ENCODE measurements around the gene TBC1D20. TPM values are rescaled to one million over a fixed set of nuclear protein-coding genes. Genes with fewer than 3 reads are reported as not detected.

The TBC1D20 gene
- total RNA-seq, 1 experiment from 2014 or later = 42.1 TPM

DNA sequence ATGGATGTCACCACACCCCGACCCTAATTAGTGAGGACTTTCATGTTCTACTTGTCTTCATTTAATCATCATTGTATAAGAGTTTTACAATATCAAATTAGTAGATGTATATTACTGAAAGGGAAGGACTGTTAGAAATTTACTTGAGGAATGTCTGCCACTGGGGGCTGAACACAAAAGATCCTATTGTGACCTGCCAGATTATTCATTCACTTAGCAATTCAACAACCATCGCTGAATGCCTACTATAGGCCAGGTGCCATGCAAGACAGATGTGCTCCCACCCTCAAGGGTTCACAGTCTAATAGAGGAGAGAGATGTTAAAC lies 62.2 kb downstream of the TBC1D20 start:
- intact Hi-C loops (cut with micrococcal nuclease; ENCODE audit: unreplicated experiment) = no loop called here
- Histone ChIP-seq H3K36me3 (ENCODE audit: control insufficient read depth, insufficient read depth, low read length) (no peaks in the 10 kb centered on the region), H3K9me3 (ENCODE audit: control insufficient read depth, insufficient read depth, low read depth, low read length) (peaks cover 6% of the 10 kb centered on the region; the same call in 1 of the 2 replicates), H3K4me1 (ENCODE audit: control insufficient read depth, insufficient read depth, low read length) (peaks cover 6% of the 10 kb centered on the region), H3K27ac (ENCODE audit: low read length) (peak overlapping the region; percentile 75; the same call in 1 of the 2 replicates), H3K4me3 (ENCODE audit: low read depth in 2 of 2, low read length in 2 of 2) (no peak overlapping the region), H3K27me3 (ENCODE audit: control insufficient read depth, insufficient read depth, low read length) (no peaks in the 10 kb centered on the region)
- POLR2A ChIA-PET = no interaction called here
- in situ Hi-C loops (cut with HindIII; ENCODE audit: low pct_unique_long_range_greater_than_20kb, low sequenced_read_pairs) = no loop called here
- CTCF ChIA-PET = no interaction called here
- TF ChIP-seq, protein P1, sequence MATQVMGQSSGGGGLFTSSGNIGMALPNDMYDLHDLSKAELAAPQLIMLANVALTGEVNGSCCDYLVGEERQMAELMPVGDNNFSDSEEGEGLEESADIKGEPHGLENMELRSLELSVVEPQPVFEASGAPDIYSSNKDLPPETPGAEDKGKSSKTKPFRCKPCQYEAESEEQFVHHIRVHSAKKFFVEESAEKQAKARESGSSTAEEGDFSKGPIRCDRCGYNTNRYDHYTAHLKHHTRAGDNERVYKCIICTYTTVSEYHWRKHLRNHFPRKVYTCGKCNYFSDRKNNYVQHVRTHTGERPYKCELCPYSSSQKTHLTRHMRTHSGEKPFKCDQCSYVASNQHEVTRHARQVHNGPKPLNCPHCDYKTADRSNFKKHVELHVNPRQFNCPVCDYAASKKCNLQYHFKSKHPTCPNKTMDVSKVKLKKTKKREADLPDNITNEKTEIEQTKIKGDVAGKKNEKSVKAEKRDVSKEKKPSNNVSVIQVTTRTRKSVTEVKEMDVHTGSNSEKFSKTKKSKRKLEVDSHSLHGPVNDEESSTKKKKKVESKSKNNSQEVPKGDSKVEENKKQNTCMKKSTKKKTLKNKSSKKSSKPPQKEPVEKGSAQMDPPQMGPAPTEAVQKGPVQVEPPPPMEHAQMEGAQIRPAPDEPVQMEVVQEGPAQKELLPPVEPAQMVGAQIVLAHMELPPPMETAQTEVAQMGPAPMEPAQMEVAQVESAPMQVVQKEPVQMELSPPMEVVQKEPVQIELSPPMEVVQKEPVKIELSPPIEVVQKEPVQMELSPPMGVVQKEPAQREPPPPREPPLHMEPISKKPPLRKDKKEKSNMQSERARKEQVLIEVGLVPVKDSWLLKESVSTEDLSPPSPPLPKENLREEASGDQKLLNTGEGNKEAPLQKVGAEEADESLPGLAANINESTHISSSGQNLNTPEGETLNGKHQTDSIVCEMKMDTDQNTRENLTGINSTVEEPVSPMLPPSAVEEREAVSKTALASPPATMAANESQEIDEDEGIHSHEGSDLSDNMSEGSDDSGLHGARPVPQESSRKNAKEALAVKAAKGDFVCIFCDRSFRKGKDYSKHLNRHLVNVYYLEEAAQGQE (IDR thresholded peaks at IDR 0.05; ENCODE audit: insufficient read depth in 1 of 2, low read depth in 2 of 2, low read length in 1 of 2) = no peak
- TF ChIP-seq, protein P2, sequence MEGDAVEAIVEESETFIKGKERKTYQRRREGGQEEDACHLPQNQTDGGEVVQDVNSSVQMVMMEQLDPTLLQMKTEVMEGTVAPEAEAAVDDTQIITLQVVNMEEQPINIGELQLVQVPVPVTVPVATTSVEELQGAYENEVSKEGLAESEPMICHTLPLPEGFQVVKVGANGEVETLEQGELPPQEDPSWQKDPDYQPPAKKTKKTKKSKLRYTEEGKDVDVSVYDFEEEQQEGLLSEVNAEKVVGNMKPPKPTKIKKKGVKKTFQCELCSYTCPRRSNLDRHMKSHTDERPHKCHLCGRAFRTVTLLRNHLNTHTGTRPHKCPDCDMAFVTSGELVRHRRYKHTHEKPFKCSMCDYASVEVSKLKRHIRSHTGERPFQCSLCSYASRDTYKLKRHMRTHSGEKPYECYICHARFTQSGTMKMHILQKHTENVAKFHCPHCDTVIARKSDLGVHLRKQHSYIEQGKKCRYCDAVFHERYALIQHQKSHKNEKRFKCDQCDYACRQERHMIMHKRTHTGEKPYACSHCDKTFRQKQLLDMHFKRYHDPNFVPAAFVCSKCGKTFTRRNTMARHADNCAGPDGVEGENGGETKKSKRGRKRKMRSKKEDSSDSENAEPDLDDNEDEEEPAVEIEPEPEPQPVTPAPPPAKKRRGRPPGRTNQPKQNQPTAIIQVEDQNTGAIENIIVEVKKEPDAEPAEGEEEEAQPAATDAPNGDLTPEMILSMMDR (IDR thresholded peaks at IDR 0.05) = no peak
- TF ChIP-seq POLR2AphosphoS5 (IDR thresholded peaks at IDR 0.05; ENCODE audit: low read depth, low read length) (no peak), SIN3A (IDR thresholded peaks at IDR 0.05; ENCODE audit: borderline replicate concordance, insufficient read depth, low read depth, low read length) (no peak)
- DNase-seq (ENCODE audit: low read depth, low spot score) (no peak), ATAC-seq (peak; percentile 12; the same call in 1 of the 2 replicates)
- BruUV-seq (replicated peaks) = no TSS peak

DNA sequence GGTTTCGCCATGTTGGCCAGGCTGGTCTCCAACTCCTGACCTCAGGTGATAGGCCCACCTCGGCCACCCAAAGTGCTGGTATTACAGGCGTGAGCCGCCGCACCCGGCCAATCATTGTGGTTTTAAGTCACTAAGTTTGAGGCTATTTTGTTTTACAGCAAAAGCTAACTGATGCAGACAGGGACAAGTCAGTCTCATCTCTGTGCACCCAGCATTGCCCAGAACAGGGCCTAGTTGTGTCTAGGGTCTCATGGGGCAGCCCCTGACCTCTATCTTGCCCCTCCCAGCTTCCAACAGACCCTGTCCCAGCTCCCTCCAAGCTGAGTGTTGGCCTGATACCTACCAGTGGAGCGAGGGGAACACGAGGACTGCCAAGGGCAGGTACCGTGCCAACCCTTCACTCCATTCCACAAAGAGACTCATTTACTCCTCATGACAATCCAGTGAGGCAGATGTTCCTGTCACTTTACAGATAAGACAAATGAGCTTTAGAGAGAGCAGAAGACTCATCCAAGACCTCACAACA lies 63.1 kb downstream of the TBC1D20 start:
- ChIA-PET CTCF (no interaction called here), POLR2A (interaction anchor here (0.5 kb wide), 1 partner anchor 16 kb away, joined by 3 read pairs; no protein-coding TSS in a partner anchor)
- Histone ChIP-seq H3K4me1 (ENCODE audit: control insufficient read depth, insufficient read depth, low read length) (peaks cover 6% of the 10 kb centered on the region), H3K27ac (ENCODE audit: low read length) (0 out of 2 replicates have a peak overlapping the region, but pooled peaks have one; percentile 31), H3K9me3 (ENCODE audit: control insufficient read depth, insufficient read depth, low read depth, low read length) (peaks cover 6% of the 10 kb centered on the region; the same call in 1 of the 2 replicates), H3K27me3 (ENCODE audit: control insufficient read depth, insufficient read depth, low read length) (no peaks in the 10 kb centered on the region), H3K4me3 (ENCODE audit: low read depth in 2 of 2, low read length in 2 of 2) (no peak overlapping the region), H3K36me3 (ENCODE audit: control insufficient read depth, insufficient read depth, low read length) (no peaks in the 10 kb centered on the region)
- intact Hi-C loops (cut with micrococcal nuclease; ENCODE audit: unreplicated experiment) = no loop called here
- BruUV-seq (replicated peaks) = TSS peak; percentile 50
- DNase-seq (ENCODE audit: low read depth, low spot score) (no peak), ATAC-seq (no peak)
- in situ Hi-C loops (cut with HindIII; ENCODE audit: low pct_unique_long_range_greater_than_20kb, low sequenced_read_pairs) = no loop called here
- TF ChIP-seq, protein P1 (IDR thresholded peaks at IDR 0.05; ENCODE audit: insufficient read depth in 1 of 2, low read depth in 2 of 2, low read length in 1 of 2) = no peak
- TF ChIP-seq POLR2AphosphoS5 (IDR thresholded peaks at IDR 0.05; ENCODE audit: low read depth, low read length) (no peak; the same call in 1 of the 2 replicates), SIN3A (IDR thresholded peaks at IDR 0.05; ENCODE audit: borderline replicate concordance, insufficient read depth, low read depth, low read length) (no peak), TCF7L2 (IDR thresholded peaks at IDR 0.05; ENCODE audit: low read depth, low read length) (no peak)
- TF ChIP-seq, protein P2 (IDR thresholded peaks at IDR 0.05) = no peak
